Epithelial cell of esophagus (primary cell): ENCODE data around the gene DBI.
"Not testable (repeated sequence)": the region's sequence is repeated elsewhere in the genome, so short reads cannot be mapped to it uniquely, and the experiment has no call there.

Experiments
- DNase-seq: peaks from one replicate; pipeline ENCODE4 v3.0.0; 2010; ENCODE audit warnings: low read depth
- H3K4me3 ChIP-seq: 2 replicates; pipeline ENCODE4 v1.5.1; 2011; ENCODE audit warnings: mild to moderate bottlenecking, low read length, control low read depth
- TF ChIP-seq, protein P1 (sequence below): IDR thresholded peaks from 2 replicates; pipeline ENCODE4 v1.5.1; 2011; ENCODE audit warnings: low read depth, mild to moderate bottlenecking, low read length, control low read depth, inconsistent platforms; ENCODE audit not compliant: insufficient read depth; ENCODE audit errors: missing control alignments

Gene DBI

DNA sequence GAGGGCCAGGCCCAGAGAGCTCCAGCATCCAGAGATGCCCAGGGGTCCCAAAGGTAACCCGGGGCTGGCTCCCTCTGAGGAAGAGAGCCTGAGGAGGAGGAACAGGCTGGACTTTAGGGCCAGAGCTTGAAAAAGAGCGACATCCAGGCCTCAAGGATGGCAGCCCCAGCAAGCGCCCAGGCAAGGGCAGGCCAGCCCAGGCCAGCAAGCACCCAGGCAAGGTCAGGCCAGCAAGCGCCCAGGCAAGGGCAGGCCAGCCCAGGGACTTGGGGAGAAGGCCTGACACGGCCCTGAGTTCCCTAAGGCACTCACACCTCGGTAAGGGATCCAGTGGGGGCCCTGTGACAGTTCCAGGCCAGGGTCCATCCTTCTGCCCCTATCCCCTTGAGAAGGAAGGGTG lies 30.4 kb downstream of the DBI start:
- TF ChIP-seq, protein P1, sequence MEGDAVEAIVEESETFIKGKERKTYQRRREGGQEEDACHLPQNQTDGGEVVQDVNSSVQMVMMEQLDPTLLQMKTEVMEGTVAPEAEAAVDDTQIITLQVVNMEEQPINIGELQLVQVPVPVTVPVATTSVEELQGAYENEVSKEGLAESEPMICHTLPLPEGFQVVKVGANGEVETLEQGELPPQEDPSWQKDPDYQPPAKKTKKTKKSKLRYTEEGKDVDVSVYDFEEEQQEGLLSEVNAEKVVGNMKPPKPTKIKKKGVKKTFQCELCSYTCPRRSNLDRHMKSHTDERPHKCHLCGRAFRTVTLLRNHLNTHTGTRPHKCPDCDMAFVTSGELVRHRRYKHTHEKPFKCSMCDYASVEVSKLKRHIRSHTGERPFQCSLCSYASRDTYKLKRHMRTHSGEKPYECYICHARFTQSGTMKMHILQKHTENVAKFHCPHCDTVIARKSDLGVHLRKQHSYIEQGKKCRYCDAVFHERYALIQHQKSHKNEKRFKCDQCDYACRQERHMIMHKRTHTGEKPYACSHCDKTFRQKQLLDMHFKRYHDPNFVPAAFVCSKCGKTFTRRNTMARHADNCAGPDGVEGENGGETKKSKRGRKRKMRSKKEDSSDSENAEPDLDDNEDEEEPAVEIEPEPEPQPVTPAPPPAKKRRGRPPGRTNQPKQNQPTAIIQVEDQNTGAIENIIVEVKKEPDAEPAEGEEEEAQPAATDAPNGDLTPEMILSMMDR, result no peak
- DNase-seq, result no peak
- H3K4me3 ChIP-seq, result no peak overlapping the region

- TF ChIP-seq, protein P1, result no peak
Observed at GRCh38 chr2:119402106-119402505, 35.3 kb downstream of the DBI start.

DNA sequence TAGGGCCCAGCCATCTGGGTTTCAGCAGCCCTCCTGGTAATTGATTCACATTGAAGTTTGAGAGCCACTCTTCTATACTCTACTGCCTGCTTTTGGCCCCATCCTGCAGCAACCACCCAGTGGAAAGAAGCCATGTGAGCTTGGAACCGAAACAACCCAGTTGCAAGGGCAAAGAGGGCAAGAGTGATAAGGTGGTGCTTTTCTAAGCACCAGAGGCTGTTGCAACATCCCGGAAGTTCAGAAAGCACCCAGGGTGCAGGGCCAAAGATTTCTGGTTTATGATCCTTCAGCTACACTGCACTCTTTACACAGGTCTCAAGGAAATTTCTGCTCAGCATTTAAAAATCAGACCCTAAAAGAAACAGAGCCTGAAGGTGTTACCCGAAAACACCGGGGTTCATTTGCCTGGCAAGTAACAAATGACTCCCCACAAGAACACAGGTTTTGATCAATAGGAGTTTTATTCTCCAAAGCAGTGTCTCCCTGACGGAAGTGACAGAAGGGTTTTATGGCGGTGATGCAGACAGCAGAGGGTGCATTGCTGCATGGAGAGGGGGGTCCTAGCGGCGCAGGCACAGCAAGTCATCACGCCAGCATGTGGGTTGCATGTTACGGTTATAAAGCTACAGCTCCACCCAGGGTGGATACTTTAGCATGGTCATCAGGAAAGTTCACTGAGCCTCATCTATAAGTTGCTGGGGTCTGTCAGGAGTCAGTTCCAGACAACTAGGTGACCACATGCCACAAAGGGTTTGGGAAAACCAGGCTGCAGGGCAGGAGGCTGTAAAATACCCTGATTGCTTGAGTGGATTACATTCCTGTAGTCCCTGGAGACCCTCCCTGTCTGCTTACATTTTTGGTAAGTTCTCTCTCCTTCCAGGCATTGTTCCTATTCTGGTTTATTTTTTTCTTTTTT lies 36.1 kb downstream of the DBI start:
- DNase-seq, result no peak
- no peak overlapping the region for H3K4me3 ChIP-seq
- TF ChIP-seq, protein P1, result no peak

More at GRCh38 chr2:119402106-119402505, 35.3 kb downstream of the DBI start:
- DNase-seq, result no peak
- H3K4me3 ChIP-seq, result no peak overlapping the region

DNA sequence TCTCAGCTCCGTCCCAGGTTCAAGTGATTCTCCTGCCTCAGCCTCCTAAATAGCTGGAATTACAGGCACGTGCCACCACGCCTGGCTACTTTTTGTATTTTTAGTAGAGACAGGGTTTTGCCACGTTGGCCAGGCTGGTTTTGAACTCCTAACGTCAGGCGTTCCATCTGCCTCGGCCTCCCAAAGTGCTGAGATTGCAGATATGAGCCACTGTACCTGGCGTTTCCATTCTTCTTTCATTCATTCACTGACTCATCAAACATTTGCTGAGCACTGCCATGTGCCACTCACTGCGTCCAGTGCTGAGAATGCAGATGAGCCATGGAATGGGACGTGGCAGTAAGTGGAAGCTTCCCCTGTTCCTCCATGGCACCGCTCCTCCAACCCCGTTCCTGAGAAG lies 36.8 kb downstream of the DBI start:
- H3K4me3 ChIP-seq, DNase-seq: not testable (repeated sequence)

DNA sequence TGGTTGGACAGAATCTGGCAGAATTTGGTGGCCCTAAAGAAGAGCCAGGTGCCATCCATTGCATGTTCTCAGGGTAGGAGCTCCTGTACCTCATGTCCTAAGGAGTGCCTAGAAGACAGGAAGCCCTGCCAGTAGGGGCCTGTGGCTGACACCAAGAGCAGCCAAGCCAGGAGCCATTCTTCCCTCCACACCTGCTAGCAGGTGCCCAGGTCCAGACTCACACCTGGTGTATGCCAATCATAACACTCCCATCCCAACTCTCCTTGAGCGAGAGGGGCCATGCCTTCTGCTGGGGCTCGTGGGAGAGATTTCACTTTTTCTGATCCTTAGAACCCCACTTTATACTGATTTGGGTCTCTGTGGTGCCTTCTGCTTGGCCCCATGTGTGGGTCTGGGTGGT lies 38.4 kb downstream of the DBI start:
- DNase-seq, result no peak
- TF ChIP-seq, protein P1, result no peak
- H3K4me3 ChIP-seq, result no peak overlapping the region

- H3K4me3 ChIP-seq, result no peak overlapping the region
- TF ChIP-seq, protein P1, result peak; percentile 77
- peak; percentile 66 for DNase-seq
Observed at GRCh38 chr2:119407430-119408220, 40.8 kb downstream of the DBI start.

DNA sequence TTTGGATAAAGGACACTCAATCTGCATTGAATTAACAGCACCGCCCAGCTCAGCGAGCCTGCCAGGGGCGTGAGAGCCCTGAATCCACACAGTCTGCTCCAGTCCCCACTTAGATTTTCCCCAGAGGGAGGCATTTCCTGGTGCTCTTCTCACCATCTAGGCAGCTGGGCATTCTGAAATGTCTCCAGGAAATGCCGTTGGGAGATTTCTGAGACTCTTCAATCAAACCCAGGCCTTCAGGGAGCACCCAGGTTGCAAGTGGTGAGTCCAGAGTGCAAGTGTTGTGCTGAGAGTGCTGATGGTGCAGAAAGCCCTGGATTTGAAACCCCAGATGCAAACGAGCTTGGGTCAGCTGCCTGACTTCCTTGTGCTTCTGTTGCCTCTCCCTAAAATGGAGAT lies 41.4 kb downstream of the DBI start:
- TF ChIP-seq, protein P1, result no peak
- no peak for DNase-seq
- H3K4me3 ChIP-seq, result no peak overlapping the region
